A673 (cell line): ENCODE results near the gene FRMD5. TPM values are rescaled to one million over a fixed set of nuclear protein-coding genes. Genes with fewer than 3 reads are reported as not detected.

ENCODE experiments used
- BruUV-seq: library from RNA; stranded (reverse); fragments of 400-500 nt; replicated peaks from 2 replicates; lab custom pipeline; 2021; lab: Mats Ljungman, UMichigan
- CTCF ChIA-PET: fragments of 300-600 bp; sonication (Branson Sonifier 250); formaldehyde crosslinking; loops from one replicate; lab custom pipeline; 2022; ENCODE audit warnings: antibody characterized with exemption; lab: Charles Lee
- POLR2A ChIA-PET: fragments of 300-600 bp; sonication (Branson Sonifier 250); formaldehyde crosslinking; loops from one replicate; lab custom pipeline; 2022; ENCODE audit warnings: antibody characterized with exemption; ENCODE audit not compliant: low non-redundant PET; lab: Charles Lee
- DNase-seq: peaks from one replicate; pipeline ENCODE4 v3.0.0-alpha.2; 2015; ENCODE audit warnings: low spot score
- H3K27ac ChIP-seq: fragments of 200-600 bp; sonication (generic); 2 replicates; pipeline ENCODE4 v1.5.1; 2016; ENCODE audit warnings: mixed run types, low read depth, mild to moderate bottlenecking, mixed read lengths, antibody characterized with exemption, low read length; ENCODE audit not compliant: poor library complexity, severe bottlenecking
- H3K27me3 ChIP-seq: fragments of 200-600 bp; sonication (generic); replicated peaks from 2 replicates; pipeline ENCODE4 v1.6.1; 2017; ENCODE audit warnings: mixed run types, low read depth, mild to moderate bottlenecking, mixed read lengths, antibody characterized with exemption, low read length; ENCODE audit not compliant: insufficient read depth, poor library complexity
- H3K36me3 ChIP-seq: fragments of 200-600 bp; sonication (generic); 2 replicates; pipeline ENCODE4 v1.6.1; 2016; ENCODE audit warnings: mixed run types, mild to moderate bottlenecking, mixed read lengths, antibody characterized with exemption, low read length; ENCODE audit not compliant: insufficient read depth, poor library complexity, severe bottlenecking
- H3K4me1 ChIP-seq: fragments of 200-600 bp; sonication (generic); 2 replicates; pipeline ENCODE4 v1.6.1; 2017; ENCODE audit warnings: mixed run types, mild to moderate bottlenecking, mixed read lengths, antibody characterized with exemption, low read length; ENCODE audit not compliant: insufficient read depth, poor library complexity, severe bottlenecking
- H3K4me3 ChIP-seq: fragments of 200-600 bp; sonication (generic); 2 replicates; pipeline ENCODE4 v1.5.1; 2016; ENCODE audit warnings: low read depth, mixed run types, mild to moderate bottlenecking, mixed read lengths, low read length; ENCODE audit not compliant: poor library complexity, severe bottlenecking
- H3K9me3 ChIP-seq: fragments of 200-600 bp; sonication (generic); 2 replicates; pipeline ENCODE4 v1.6.1; 2016; ENCODE audit warnings: mixed run types, low read depth, mild to moderate bottlenecking, mixed read lengths, antibody characterized with exemption, low read length; ENCODE audit not compliant: poor library complexity, severe bottlenecking
- EZH2 ChIP-seq: fragments of 200-600 bp; sonication (generic); IDR thresholded peaks from 2 replicates; pipeline ENCODE4 v1.6.1; 2017; ENCODE audit warnings: borderline replicate concordance, low read depth, mild to moderate bottlenecking, mixed read lengths, antibody characterized with exemption, low read length; ENCODE audit not compliant: poor library complexity, severe bottlenecking
- intact Hi-C: fragments of 100-400 bp; cut with micrococcal nuclease; formaldehyde crosslinking; loops from one replicate; pipeline ENCODE4 v1.10.0; 2022; ENCODE audit not compliant: unreplicated experiment
- total RNA-seq: library from RNA; stranded (reverse); gene quantifications from 2 replicates; pipeline ENCODE4 v1.2.3, GENCODE V29; 2021
- TF ChIP-seq, protein P1 (sequence below): fragments of 300-800, 200-600 bp; sonication (generic); conservative IDR thresholded peaks from 2 replicates; pipeline ENCODE4 v1.5.1; 2017; ENCODE audit warnings: low read depth, mild to moderate bottlenecking, antibody characterized with exemption, low read length, moderate library complexity, mixed read lengths

Gene FRMD5
- total RNA-seq, 1 experiment from 2014 or later = 2.6 TPM

- Histone ChIP-seq H3K4me3 (no peak overlapping the region), H3K27me3 (no peaks in the 10 kb centered on the region), H3K27ac (no peak overlapping the region), H3K36me3 (no peaks in the 10 kb centered on the region), H3K4me1 (peaks cover 11% of the 10 kb centered on the region), H3K9me3 (no peaks in the 10 kb centered on the region)
- BruUV-seq = no TSS peak
- ChIA-PET CTCF (no interaction called here), POLR2A (no interaction called here)
- no peak for DNase-seq
- TF ChIP-seq, protein P1, sequence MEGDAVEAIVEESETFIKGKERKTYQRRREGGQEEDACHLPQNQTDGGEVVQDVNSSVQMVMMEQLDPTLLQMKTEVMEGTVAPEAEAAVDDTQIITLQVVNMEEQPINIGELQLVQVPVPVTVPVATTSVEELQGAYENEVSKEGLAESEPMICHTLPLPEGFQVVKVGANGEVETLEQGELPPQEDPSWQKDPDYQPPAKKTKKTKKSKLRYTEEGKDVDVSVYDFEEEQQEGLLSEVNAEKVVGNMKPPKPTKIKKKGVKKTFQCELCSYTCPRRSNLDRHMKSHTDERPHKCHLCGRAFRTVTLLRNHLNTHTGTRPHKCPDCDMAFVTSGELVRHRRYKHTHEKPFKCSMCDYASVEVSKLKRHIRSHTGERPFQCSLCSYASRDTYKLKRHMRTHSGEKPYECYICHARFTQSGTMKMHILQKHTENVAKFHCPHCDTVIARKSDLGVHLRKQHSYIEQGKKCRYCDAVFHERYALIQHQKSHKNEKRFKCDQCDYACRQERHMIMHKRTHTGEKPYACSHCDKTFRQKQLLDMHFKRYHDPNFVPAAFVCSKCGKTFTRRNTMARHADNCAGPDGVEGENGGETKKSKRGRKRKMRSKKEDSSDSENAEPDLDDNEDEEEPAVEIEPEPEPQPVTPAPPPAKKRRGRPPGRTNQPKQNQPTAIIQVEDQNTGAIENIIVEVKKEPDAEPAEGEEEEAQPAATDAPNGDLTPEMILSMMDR = no peak
- no peak for TF ChIP-seq EZH2
- intact Hi-C loops = no loop called here
These were observed 279.3 kb downstream of the FRMD5 start for GRCh38 chr15:43915631-43916325.

DNA sequence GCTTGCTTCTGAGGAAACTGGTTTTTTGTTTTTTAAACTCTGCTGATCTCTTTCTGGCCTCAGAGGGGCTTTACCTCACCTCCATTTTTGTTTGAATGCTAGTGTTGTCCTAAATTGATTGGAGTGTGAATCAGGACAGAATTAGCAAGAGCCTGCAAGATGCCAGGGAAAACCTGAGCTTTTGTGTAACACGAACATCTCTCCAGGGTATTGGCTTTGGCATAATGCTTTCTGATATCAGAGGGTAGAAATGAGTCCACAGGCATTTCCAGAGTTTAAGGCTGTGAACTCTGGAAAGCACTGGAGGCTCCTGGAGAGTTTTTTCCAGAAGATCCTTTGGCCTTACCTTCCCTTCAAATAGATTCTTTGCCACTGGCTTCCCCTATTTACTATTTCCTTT lies 281.1 kb downstream of the FRMD5 start:
- ChIA-PET POLR2A (no interaction called here), CTCF (interaction anchor here (0.6 kb wide), 1 partner anchor 12 kb away, joined by 3 read pairs; no protein-coding TSS in a partner anchor)
- BruUV-seq = no TSS peak
- H3K27ac ChIP-seq = no peak overlapping the region
- peaks cover 4% of the 10 kb centered on the region for H3K4me1 ChIP-seq
- H3K9me3 ChIP-seq = no peaks in the 10 kb centered on the region
- intact Hi-C loops = no loop called here
- H3K36me3 ChIP-seq = no peaks in the 10 kb centered on the region
- no peaks in the 10 kb centered on the region for H3K27me3 ChIP-seq
- TF ChIP-seq, protein P1 = no peak
- no peak for TF ChIP-seq EZH2
- DNase-seq = no peak
- H3K4me3 ChIP-seq = no peak overlapping the region

DNA sequence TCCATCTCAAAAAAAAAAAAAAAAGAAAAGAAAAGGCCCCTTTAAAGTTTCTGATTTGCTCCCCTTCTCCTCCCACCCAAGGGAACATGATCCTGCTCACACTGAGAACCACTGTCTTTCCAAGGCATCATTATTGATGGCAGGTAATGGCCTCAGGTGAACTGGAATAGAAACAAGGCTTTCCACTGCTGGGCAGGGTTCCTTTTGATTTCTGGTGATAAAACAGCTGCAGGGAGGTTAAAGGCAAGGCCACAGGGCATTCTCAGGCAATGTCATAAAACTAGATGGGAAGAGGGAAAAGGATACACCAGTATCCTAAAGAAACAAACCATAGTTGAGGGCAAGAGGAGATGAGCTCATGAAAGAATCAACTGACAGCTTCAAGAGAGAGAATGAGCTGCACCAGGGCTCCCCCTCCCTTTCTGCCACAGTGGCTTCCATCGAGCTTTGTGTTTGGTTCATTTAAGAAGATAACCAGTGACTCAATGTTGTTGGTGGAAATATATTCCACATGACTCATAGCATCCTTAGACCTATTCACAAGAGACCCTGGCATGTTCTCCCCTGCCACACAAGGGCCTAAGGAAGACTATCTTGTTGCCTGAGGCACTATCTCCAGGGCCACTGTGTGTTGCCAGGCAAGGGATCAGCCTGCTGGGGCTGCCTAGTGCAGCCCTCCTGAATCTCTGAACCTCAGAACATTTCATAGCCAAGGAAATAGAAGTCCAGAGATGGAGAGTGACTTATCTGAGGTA lies 281.9 kb downstream of the FRMD5 start:
- BruUV-seq = no TSS peak
- Histone ChIP-seq H3K27ac (no peak overlapping the region), H3K36me3 (no peaks in the 10 kb centered on the region), H3K27me3 (no peaks in the 10 kb centered on the region), H3K9me3 (no peaks in the 10 kb centered on the region), H3K4me1 (peaks cover 4% of the 10 kb centered on the region), H3K4me3 (no peak overlapping the region)
- ChIA-PET CTCF (no interaction called here), POLR2A (no interaction called here)
- intact Hi-C loops = no loop called here
- DNase-seq = peak; percentile 87
- TF ChIP-seq, protein P1 = no peak
- TF ChIP-seq EZH2 = no peak
